Rectal smooth muscle tissue (tissue), 1 donor: Measurements from ENCODE around the gene VPS41.

Experiments used
- H3K27ac ChIP-seq: one replicate; pipeline ENCODE4 v1.7.0; 2013; ENCODE audit warnings: low read depth, low read length, inconsistent platforms
- H3K27me3 ChIP-seq: one replicate; pipeline ENCODE4 v1.7.0; 2013; ENCODE audit warnings: low read length; ENCODE audit not compliant: control insufficient read depth, insufficient read depth
- H3K36me3 ChIP-seq: one replicate; pipeline ENCODE4 v1.7.0; 2013; ENCODE audit warnings: low read length; ENCODE audit not compliant: control insufficient read depth, insufficient read depth
- H3K4me1 ChIP-seq: one replicate; pipeline ENCODE4 v1.7.0; 2013; ENCODE audit warnings: low read length; ENCODE audit not compliant: control insufficient read depth, insufficient read depth
- H3K4me3 ChIP-seq: one replicate; pipeline ENCODE4 v1.7.0; 2013; ENCODE audit warnings: low read length
- H3K9ac ChIP-seq: one replicate; pipeline ENCODE4 v1.7.0; 2013; ENCODE audit warnings: low read length

Gene VPS41

GRCh38 chr7:38728145-38728544, 180.8 kb downstream of the VPS41 start:
- Histone ChIP-seq H3K4me3 (no peak overlapping the region), H3K27ac (no peak overlapping the region), H3K27me3 (no peaks in the 10 kb centered on the region), H3K4me1 (no peaks in the 10 kb centered on the region), H3K36me3 (peaks cover 8% of the 10 kb centered on the region), H3K9ac (no peak overlapping the region)

- H3K36me3 ChIP-seq, result peaks cover 8% of the 10 kb centered on the region
- H3K27me3 ChIP-seq, result no peaks in the 10 kb centered on the region
- H3K4me1 ChIP-seq, result no peaks in the 10 kb centered on the region
- no peak overlapping the region for H3K27ac ChIP-seq
- H3K9ac ChIP-seq, result no peak overlapping the region
- no peak overlapping the region for H3K4me3 ChIP-seq
Measured at GRCh38 chr7:38727184-38727940, 181.6 kb downstream of the VPS41 start.

GRCh38 chr7:38723327-38723726, 185.7 kb downstream of the VPS41 start:
- Histone ChIP-seq H3K27me3 (no peaks in the 10 kb centered on the region), H3K4me3 (no peak overlapping the region), H3K4me1 (no peaks in the 10 kb centered on the region), H3K27ac (no peak overlapping the region), H3K36me3 (peaks cover 8% of the 10 kb centered on the region), H3K9ac (no peak overlapping the region)

GRCh38 chr7:38716397-38716796, 192.6 kb downstream of the VPS41 start:
- Histone ChIP-seq H3K36me3 (no peaks in the 10 kb centered on the region), H3K4me1 (no peaks in the 10 kb centered on the region), H3K9ac (no peak overlapping the region), H3K27me3 (no peaks in the 10 kb centered on the region), H3K27ac (no peak overlapping the region), H3K4me3 (no peak overlapping the region)

- Histone ChIP-seq H3K27me3 (no peaks in the 10 kb centered on the region), H3K36me3 (no peaks in the 10 kb centered on the region), H3K27ac (no peak overlapping the region), H3K9ac (no peak overlapping the region), H3K4me1 (no peaks in the 10 kb centered on the region), H3K4me3 (no peak overlapping the region)
Measured at GRCh38 chr7:38709123-38709522, 199.9 kb downstream of the VPS41 start.

GRCh38 chr7:38704751-38705150, 204.2 kb downstream of the VPS41 start:
- Histone ChIP-seq H3K36me3 (no peaks in the 10 kb centered on the region), H3K4me1 (no peaks in the 10 kb centered on the region), H3K4me3 (no peak overlapping the region), H3K27ac (no peak overlapping the region), H3K27me3 (no peaks in the 10 kb centered on the region), H3K9ac (no peak overlapping the region)

- H3K27me3 ChIP-seq, result no peaks in the 10 kb centered on the region
- no peak overlapping the region for H3K4me3 ChIP-seq
- no peak overlapping the region for H3K27ac ChIP-seq
Measured at GRCh38 chr7:38704041-38704547, 204.9 kb downstream of the VPS41 start.

GRCh38 chr7:38703093-38703492, 205.9 kb downstream of the VPS41 start:
- no peak overlapping the region for H3K27ac ChIP-seq
- H3K27me3 ChIP-seq, result no peaks in the 10 kb centered on the region
- no peak overlapping the region for H3K4me3 ChIP-seq
- no peak overlapping the region for H3K9ac ChIP-seq
- H3K36me3 ChIP-seq, result no peaks in the 10 kb centered on the region
- no peaks in the 10 kb centered on the region for H3K4me1 ChIP-seq

More at GRCh38 chr7:38704041-38704547, 204.9 kb downstream of the VPS41 start:
- Histone ChIP-seq H3K4me1 (no peaks in the 10 kb centered on the region), H3K36me3 (no peaks in the 10 kb centered on the region), H3K9ac (no peak overlapping the region)

GRCh38 chr7:38702002-38702535, 206.9 kb downstream of the VPS41 start:
- H3K36me3 ChIP-seq, result no peaks in the 10 kb centered on the region
- H3K4me3 ChIP-seq, result no peak overlapping the region
- no peak overlapping the region for H3K27ac ChIP-seq
- no peaks in the 10 kb centered on the region for H3K27me3 ChIP-seq
- H3K4me1 ChIP-seq, result no peaks in the 10 kb centered on the region
- no peak overlapping the region for H3K9ac ChIP-seq

- Histone ChIP-seq H3K27me3 (no peaks in the 10 kb centered on the region), H3K27ac (no peak overlapping the region), H3K9ac (no peak overlapping the region), H3K36me3 (no peaks in the 10 kb centered on the region), H3K4me3 (no peak overlapping the region), H3K4me1 (no peaks in the 10 kb centered on the region)
Measured at GRCh38 chr7:38700116-38700515, 208.9 kb downstream of the VPS41 start.

GRCh38 chr7:38699471-38699870, 209.5 kb downstream of the VPS41 start:
- no peaks in the 10 kb centered on the region for H3K4me1 ChIP-seq
- H3K36me3 ChIP-seq, result no peaks in the 10 kb centered on the region
- H3K27ac ChIP-seq, result no peak overlapping the region
- H3K27me3 ChIP-seq, result no peaks in the 10 kb centered on the region
- no peak overlapping the region for H3K4me3 ChIP-seq
- H3K9ac ChIP-seq, result no peak overlapping the region

- Histone ChIP-seq H3K27me3 (no peaks in the 10 kb centered on the region), H3K4me3 (no peak overlapping the region), H3K9ac (no peak overlapping the region), H3K27ac (no peak overlapping the region), H3K36me3 (no peaks in the 10 kb centered on the region), H3K4me1 (no peaks in the 10 kb centered on the region)
Measured at GRCh38 chr7:38694326-38694725, 214.7 kb downstream of the VPS41 start.

- Histone ChIP-seq H3K9ac (no peak overlapping the region), H3K27me3 (no peaks in the 10 kb centered on the region), H3K27ac (no peak overlapping the region), H3K36me3 (no peaks in the 10 kb centered on the region), H3K4me3 (no peak overlapping the region), H3K4me1 (no peaks in the 10 kb centered on the region)
Measured at GRCh38 chr7:38686888-38687287, 222.1 kb downstream of the VPS41 start.
